Activated CD4-positive, alpha-beta T cell treated with anti-CD3 and anti-CD28 coated beads for 24 hours (primary cell): Measurements from ENCODE around the gene TMTC2.

Experiments
- DNase-seq, 2 donors: peaks; one replicate each; pipeline ENCODE4 v3.0.0-alpha.2; 2020; ENCODE audit warnings: low read depth in 2 of 2

Gene TMTC2

GRCh38 chr12:82686168-82687020 is at the start of gene TMTC2:
TMTC2 (plus strand) TSS chr12:82686906.
- DNase-seq: peak; percentile 82 to 86

- no peak for DNase-seq
These were observed 48.4 kb upstream of the TMTC2 start for GRCh38 chr12:82638324-82638723.

- no peak for DNase-seq
These were observed 41.8 kb upstream of the TMTC2 start for GRCh38 chr12:82644896-82645295.

GRCh38 chr12:82645414-82645813 is 41.3 kb upstream of the TMTC2 start:
- DNase-seq: no peak

GRCh38 chr12:82647853-82648252 is 38.9 kb upstream of the TMTC2 start:
- DNase-seq: no peak

GRCh38 chr12:82648259-82648909 is 38.3 kb upstream of the TMTC2 start:
- DNase-seq: no peak

- DNase-seq: no peak
These were observed 35.9 kb upstream of the TMTC2 start for GRCh38 chr12:82650627-82651337.

GRCh38 chr12:82651489-82651888 is 35.2 kb upstream of the TMTC2 start:
- no peak for DNase-seq

GRCh38 chr12:82652071-82652470 is 34.6 kb upstream of the TMTC2 start:
- no peak for DNase-seq

GRCh38 chr12:82655751-82656150 is 31.0 kb upstream of the TMTC2 start:
- no peak for DNase-seq

- no peak for DNase-seq
These were observed 27.1 kb upstream of the TMTC2 start for GRCh38 chr12:82659343-82660207.

- DNase-seq: no peak
These were observed 26.0 kb upstream of the TMTC2 start for GRCh38 chr12:82660541-82661325.

- no peak for DNase-seq
These were observed 22.8 kb upstream of the TMTC2 start for GRCh38 chr12:82663893-82664292.

- no peak for DNase-seq
These were observed 21.4 kb upstream of the TMTC2 start for GRCh38 chr12:82665142-82665923.

GRCh38 chr12:82666830-82667229 is 19.9 kb upstream of the TMTC2 start:
- no peak for DNase-seq

GRCh38 chr12:82671673-82672195 is 15.0 kb upstream of the TMTC2 start:
- DNase-seq: no peak

- DNase-seq: no peak
These were observed 13.8 kb upstream of the TMTC2 start for GRCh38 chr12:82672811-82673495.

GRCh38 chr12:82673698-82674097 is 13.0 kb upstream of the TMTC2 start:
- no peak for DNase-seq

GRCh38 chr12:82675246-82675645 is 11.5 kb upstream of the TMTC2 start:
- no peak for DNase-seq
